ENCODE data around the gene PPFIA4.

The PPFIA4 gene

GRCh38 chr1:203095061-203095690 is 68.9 kb downstream of the PPFIA4 start:
- TF ChIP-seq ZFX (IDR thresholded peaks at IDR 0.05; ENCODE audit: borderline replicate concordance) = no peak
- TF ChIP-seq, protein P1, sequence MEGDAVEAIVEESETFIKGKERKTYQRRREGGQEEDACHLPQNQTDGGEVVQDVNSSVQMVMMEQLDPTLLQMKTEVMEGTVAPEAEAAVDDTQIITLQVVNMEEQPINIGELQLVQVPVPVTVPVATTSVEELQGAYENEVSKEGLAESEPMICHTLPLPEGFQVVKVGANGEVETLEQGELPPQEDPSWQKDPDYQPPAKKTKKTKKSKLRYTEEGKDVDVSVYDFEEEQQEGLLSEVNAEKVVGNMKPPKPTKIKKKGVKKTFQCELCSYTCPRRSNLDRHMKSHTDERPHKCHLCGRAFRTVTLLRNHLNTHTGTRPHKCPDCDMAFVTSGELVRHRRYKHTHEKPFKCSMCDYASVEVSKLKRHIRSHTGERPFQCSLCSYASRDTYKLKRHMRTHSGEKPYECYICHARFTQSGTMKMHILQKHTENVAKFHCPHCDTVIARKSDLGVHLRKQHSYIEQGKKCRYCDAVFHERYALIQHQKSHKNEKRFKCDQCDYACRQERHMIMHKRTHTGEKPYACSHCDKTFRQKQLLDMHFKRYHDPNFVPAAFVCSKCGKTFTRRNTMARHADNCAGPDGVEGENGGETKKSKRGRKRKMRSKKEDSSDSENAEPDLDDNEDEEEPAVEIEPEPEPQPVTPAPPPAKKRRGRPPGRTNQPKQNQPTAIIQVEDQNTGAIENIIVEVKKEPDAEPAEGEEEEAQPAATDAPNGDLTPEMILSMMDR (IDR thresholded peaks at IDR 0.05) = no peak
- no peak overlapping the region for H3K27ac ChIP-seq

DNA sequence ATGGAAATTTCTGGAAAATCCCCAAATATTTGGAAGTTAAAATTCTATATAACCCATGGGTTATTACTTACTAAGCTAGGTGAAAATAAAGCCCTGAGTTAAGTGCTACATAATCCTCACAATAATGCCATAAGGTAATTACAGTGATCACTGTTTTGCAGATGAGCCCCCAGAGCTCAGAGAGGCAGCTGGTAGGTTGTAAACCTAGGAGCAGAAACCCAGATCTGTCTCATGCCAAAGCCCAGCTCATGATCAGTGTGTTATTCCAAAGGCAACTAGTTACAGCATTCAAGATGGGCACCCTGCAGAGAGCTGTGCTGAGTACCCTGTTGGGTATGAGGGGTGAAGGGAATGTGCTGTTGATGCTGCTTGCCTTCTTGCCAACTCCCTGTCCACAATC is 70.3 kb downstream of the PPFIA4 start:
- no peak overlapping the region for H3K27ac ChIP-seq
- TF ChIP-seq ZFX (IDR thresholded peaks at IDR 0.05; ENCODE audit: borderline replicate concordance) = no peak
- TF ChIP-seq, protein P1 (IDR thresholded peaks at IDR 0.05) = no peak

- H3K27ac ChIP-seq = no peak overlapping the region
Observed at GRCh38 chr1:203097001-203097400, 70.7 kb downstream of the PPFIA4 start.

GRCh38 chr1:203098445-203098844 is 72.2 kb downstream of the PPFIA4 start:
- no peak overlapping the region for H3K27ac ChIP-seq
- TF ChIP-seq ZFX (IDR thresholded peaks at IDR 0.05; ENCODE audit: borderline replicate concordance) = no peak
- TF ChIP-seq, protein P1 (IDR thresholded peaks at IDR 0.05) = no peak

More at GRCh38 chr1:203097001-203097400, 70.7 kb downstream of the PPFIA4 start:
- TF ChIP-seq, protein P1 (IDR thresholded peaks at IDR 0.05) = no peak
- TF ChIP-seq ZFX (IDR thresholded peaks at IDR 0.05; ENCODE audit: borderline replicate concordance) = no peak

- TF ChIP-seq ZFX (IDR thresholded peaks at IDR 0.05; ENCODE audit: borderline replicate concordance) = no peak
- no peak overlapping the region for H3K27ac ChIP-seq
Observed at GRCh38 chr1:203098914-203099520, 72.7 kb downstream of the PPFIA4 start.

DNA sequence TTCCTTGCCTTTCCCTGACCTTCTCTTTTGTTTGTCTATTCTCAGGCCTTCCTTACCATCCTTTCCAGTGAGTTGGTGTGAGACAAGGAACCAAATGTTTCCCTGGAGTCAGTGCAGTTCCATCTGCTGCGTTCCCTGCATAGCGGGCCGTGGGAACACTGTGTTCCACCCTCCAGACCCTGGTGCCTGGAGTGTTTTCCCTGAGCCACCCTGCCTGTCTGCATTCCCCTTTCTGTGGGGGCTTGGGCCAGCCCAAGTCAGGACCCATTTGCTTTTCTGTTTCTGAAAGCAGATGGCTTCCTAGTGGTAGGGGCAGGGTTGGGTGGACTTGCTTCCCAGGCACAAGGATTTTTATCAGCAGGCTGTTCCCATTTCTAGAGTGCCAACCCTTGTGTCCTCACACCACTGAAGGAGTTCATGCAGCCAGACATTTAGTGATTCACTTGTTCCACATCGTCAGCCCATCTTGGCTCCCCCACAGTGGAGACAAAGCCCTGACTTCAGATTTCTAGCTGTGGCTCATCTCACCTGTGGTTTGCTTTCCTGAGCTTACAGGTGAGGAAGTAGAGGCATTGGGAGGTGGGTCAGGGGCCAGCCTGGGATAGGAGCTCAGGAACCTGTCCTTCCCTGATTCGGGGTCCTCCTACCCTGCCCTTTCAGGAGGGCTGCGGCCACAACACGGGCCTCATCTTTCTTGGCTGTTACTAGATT is 73.7 kb downstream of the PPFIA4 start:
- TF ChIP-seq ZFX (IDR thresholded peaks at IDR 0.05; ENCODE audit: borderline replicate concordance) = no peak
- TF ChIP-seq, protein P1 (IDR thresholded peaks at IDR 0.05) = no peak

GRCh38 chr1:203100516-203100869 is 74.2 kb downstream of the PPFIA4 start:
- no peak overlapping the region for H3K27ac ChIP-seq
- TF ChIP-seq, protein P1 (IDR thresholded peaks at IDR 0.05) = no peak
- no peak for TF ChIP-seq ZFX (IDR thresholded peaks at IDR 0.05; ENCODE audit: borderline replicate concordance)

More for the DNA sequence above, 73.7 kb downstream of the PPFIA4 start:
- no peak overlapping the region for H3K27ac ChIP-seq

Data from 22Rv1 (cell line).